SW480 (cell line): ENCODE measurements around the gene KYAT1.

ENCODE experiments used
- DNase-seq: peaks from one replicate; pipeline ENCODE4 v3.0.0-alpha.2; 2016; ENCODE audit warnings: low spot score

The KYAT1 gene

GRCh38 chr9:128908372-128908771 lies 26.6 kb upstream of the KYAT1 start:
- no peak for DNase-seq

DNA sequence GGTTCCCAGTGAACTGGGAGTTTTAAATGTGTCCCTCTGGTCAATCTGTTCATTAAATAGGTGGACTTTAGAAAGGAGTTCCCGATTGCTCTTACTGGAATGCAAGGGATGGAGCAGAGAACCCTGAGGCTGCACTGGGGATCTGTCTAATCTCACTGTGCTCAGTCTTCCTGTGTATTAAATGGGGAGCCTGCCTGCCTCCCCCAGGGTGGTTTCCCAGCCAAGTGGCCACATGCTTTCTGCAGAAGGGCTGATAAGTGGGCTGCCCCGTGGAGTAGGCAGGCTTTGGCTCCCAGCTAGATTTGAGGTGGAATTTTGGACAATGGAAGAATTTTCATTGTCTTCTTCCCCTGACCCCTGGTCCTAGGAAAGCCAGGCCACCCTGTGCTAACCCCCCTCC lies 25.0 kb upstream of the KYAT1 start:
- no peak for DNase-seq

DNA sequence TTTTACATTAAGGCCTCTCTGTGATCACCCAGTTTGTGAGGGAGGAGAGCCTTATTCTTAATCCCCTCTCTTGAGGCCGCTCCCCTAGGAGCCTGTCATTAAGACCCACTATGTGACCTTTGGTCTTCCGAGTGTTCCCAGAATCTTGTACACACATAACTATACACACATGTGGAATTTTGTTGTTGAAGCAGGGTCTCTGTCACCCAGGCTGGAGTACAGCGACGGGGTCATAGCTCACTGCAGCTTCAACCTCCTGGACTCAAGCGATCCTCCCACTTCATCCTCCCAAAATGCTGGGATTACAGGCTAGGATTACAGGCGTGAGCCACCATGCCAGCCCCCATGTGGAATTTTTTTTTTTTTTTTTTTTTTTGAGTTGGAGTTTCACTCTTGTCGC lies 24.2 kb upstream of the KYAT1 start:
- DNase-seq, result no peak

- DNase-seq, result no peak
Observed at GRCh38 chr9:128903871-128904620, 22.3 kb upstream of the KYAT1 start.

- no peak for DNase-seq
Observed at GRCh38 chr9:128903079-128903461, 21.3 kb upstream of the KYAT1 start.

- peak; percentile 97 for DNase-seq
Observed at GRCh38 chr9:128902351-128903078, 20.8 kb upstream of the KYAT1 start.

- no peak for DNase-seq
Observed at GRCh38 chr9:128901822-128902221, 20.1 kb upstream of the KYAT1 start.

- DNase-seq, result no peak
Observed at GRCh38 chr9:128901379-128901778, 19.6 kb upstream of the KYAT1 start.

DNA sequence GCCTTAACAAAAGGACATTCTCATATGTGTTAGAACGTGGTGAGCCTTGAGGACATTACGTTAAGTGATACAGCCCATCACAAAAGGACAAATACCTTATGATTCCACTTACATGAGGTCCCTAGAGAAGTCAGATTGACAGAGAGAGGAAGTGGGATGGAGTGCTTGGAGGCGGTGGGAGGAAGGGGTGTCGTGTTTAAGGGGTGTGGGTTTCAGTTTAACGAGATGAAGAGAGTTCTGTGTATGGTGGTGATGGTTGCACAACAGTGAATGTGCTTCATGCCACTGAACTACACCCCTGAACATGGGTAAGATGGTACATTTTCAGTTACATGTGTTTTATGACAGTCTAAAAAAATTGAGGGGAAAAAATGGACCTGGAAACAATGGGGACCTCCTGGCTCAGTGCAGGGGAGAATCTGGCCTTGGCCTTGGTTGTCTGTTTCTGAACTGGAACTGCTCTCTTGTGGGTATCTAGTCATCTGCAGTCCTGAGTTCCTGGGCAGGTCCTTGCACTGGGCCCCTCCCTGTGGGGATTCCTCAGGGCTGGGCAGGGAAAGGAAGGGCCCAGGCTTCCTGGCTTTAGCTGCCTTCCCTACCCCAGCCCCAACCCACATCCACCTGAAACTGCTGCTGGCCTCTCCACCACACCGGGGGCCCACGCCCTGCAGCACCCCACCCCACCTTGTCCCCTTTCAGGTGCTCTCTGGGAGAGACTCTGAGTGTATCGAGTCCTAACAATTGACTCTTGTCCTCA lies 18.0 kb upstream of the KYAT1 start:
- peak; percentile 92 for DNase-seq

- DNase-seq, result no peak
Observed at GRCh38 chr9:128898845-128899565, 17.3 kb upstream of the KYAT1 start.

DNA sequence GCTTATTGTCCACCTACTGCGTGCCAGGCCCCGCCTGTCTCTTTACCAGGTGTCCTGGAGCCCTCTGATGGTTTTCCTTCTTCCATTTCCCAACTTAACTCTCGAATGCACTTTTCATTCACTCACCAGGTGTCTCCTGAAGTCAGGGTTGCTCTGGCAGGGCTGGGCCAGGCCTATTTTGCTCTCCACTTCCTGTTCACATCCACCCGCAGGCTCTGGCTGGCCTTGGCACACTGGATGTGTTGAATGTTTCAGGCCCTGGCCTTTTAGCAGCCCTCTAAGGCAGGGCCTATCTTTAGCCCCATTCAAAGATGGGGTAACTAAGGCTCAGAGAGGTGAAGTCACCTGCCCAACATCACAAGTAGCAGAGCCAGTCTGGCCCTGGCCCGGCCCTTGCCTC lies 16.6 kb upstream of the KYAT1 start:
- DNase-seq, result no peak

DNA sequence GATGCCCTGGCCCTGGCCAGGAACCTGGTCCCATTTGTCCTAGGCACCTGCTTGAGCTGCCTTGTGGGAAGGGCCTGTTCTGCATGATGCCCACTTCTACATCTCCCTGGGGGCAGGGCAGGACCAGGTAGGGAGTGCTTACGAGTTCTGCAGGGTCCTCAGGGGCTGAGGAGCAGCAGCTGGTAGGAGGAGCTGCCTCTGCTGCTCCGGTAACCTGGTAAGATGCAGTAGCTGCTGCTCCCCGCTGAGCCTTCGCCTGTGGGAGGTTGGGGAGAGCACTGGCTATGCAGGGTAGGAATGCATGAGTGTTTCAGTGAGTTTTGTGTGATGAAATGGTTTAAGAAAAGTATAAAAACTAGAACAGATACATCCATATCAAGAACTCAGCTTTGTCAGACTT lies 13.8 kb upstream of the KYAT1 start:
- DNase-seq, result no peak

DNA sequence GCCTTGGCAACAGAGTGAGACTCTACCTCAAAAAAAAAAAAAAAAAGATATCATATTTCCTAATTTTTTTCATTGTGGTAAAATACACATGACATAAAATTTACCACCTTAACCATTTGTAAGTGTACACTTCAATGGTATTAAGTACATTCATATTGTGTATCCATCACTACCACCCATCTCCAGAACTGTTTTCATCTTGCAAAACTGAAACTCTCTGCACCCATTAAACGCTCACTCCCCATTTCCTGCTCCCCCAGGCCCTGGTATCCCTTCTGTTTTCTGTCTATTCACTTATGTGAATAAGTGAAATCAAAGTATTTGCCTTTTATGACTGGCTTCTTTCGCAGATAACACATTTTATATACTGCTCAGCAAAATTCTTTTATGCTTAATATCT lies 13.0 kb upstream of the KYAT1 start:
- no peak for DNase-seq

GRCh38 chr9:128893354-128893753 lies 11.6 kb upstream of the KYAT1 start:
- no peak for DNase-seq

DNA sequence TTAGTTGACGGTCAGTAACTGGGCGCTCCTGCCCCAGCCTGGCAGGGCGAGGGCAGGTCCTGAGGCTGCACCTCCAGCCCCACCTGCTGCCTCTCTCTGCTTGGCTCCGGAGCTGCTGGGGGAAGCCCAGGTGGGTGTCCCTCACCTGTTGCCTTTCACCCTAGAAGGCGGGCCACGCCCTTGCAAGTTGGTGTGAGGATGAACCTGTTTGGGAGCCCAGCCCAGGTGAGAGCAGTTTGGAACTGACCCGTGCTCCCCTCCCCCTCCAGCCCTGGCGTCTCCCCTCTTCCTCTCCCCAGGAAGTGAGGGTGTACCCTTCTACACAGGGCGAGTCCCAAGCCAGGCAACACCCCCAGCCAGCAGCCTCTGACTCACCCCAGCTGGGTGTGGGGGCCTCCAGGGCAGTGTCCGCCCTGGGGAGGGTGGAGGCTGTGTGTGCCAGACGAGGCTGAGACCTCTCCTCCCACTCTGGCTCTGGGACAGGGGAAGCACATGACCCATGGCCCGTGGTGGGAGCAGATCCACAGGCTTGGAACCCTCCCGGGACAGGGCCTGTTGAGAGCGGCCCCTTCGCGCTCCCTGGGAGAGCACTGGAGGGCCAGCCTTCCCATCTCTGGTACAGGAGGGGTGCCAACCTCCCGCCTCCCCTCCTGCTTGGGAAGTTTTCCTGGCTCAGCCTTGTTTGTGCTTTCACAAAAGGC lies 10.6 kb upstream of the KYAT1 start:
- peak; percentile 93 for DNase-seq

- no peak for DNase-seq
Observed at GRCh38 chr9:128891321-128892220, 9.8 kb upstream of the KYAT1 start.

DNA sequence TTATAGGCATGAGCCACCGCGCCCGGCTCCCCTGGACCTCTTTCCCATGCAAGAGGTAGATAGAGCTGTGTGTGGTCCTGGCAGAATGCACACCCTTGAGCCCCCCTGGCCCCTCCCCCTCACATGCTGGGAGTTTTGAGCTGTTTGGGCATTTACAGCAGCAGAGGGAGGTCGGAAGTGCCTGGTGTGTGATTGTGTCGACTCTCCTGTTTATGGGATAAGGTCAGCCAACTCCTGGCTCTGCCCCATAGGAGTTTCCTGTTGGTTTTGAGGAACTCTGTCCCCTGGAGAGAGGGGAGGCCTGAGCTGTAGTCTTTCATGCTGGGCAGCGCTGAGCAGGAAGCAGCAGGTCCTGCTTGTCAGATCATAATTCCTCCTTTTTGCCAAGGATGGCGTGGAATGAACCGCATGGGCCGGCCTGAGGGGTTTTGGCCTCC lies 6.2 kb upstream of the KYAT1 start:
- no peak for DNase-seq

DNA sequence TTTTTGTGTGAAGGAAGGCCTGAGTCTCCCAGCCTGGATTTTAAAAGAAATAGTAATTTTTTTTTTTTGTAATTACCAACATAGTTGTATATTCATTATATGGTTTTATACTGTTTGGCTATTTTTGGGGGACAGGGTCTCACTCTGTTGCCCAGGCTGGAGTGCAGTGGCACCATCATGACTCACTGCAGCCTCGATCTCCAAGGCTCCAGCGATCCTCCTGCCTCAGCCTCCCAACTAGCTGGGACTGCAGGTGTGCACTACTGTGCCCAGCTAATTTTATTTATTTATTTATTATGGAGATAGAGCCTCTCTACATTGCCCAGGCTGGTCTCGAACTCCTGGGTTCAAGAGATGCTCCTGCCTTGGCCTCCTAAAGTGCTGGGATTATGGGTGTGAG lies 5.3 kb upstream of the KYAT1 start:
- no peak for DNase-seq

DNA sequence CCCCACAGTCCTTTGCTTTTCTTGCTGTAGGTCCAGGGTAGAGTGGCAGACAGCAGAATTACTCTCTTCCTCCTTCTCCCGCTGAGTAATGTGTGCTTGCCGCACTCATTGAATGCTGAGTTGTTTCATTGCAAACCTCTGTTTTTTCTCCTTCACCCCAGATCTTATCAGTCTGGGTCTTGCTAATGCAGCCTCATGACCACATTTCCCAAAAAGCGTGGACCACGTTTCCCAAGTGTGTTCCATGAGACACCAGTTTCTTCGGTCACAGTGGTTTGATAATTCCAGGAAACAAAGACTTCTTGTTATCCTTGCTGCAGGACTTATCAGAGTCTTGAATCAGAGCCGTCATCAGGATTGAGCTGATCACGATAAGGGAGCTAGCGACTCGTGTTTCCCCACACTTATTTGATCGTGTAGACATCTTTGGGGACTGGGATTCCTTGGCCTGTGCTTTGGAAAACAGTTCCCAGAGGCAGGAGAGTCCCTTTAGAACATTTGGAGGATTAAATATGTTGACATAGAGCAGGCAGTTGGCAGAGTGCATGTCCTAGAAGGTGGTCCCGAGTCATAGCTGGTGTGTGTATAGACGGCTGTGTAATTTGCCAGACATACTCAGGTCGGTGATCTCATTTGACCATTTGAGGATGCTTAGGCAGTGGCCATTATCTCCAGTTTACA lies 4.6 kb upstream of the KYAT1 start:
- DNase-seq, result no peak

DNA sequence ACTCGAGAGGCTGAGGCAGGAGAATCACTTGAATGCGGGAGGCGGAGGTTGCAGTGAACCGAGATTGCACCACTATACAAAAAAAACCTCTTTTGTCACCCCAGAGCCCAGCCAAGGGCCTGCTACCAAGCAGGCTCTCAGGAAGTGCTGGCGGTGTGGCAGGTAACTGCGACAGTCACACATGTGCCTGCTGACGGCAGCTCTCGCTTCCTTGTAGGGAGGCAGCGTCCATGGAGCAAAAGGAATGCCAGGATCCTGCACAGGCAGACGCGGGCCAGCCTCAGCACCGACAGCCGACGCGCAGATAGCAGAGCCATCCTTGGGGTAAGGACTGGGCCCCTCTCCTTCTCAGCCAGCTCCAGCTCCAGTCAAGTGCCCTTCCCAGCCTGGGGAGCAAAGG lies 4.0 kb upstream of the KYAT1 start:
- no peak for DNase-seq
